Measurements from ENCODE around the gene ADAD2.
"Not testable (repeated sequence)": the region's sequence is repeated elsewhere in the genome, so short reads cannot be mapped to it uniquely, and the experiment has no call there.

The ADAD2 gene

GRCh38 chr16:84196727-84197394 lies 5.9 kb downstream of the ADAD2 start:
- DNase-seq: no peak

- DNase-seq: no peak
Observed at GRCh38 chr16:84197466-84198128, 6.6 kb downstream of the ADAD2 start.

- DNase-seq: no peak
Observed at GRCh38 chr16:84198401-84198800, 7.4 kb downstream of the ADAD2 start.

- no peak for DNase-seq
Observed at GRCh38 chr16:84199097-84199496, 8.1 kb downstream of the ADAD2 start.

GRCh38 chr16:84199861-84200260 lies 8.9 kb downstream of the ADAD2 start:
- DNase-seq: no peak

- DNase-seq: not testable (repeated sequence)
Observed at GRCh38 chr16:84204551-84204950, 13.6 kb downstream of the ADAD2 start.

- DNase-seq: not testable (repeated sequence)
Observed at GRCh38 chr16:84205123-84205522, 14.2 kb downstream of the ADAD2 start.

GRCh38 chr16:84205976-84206691 lies 15.2 kb downstream of the ADAD2 start:
- no peak for DNase-seq

GRCh38 chr16:84207251-84207650 lies 16.3 kb downstream of the ADAD2 start:
- no peak for DNase-seq

- no peak for DNase-seq
Observed at GRCh38 chr16:84207879-84208278, 16.9 kb downstream of the ADAD2 start.

GRCh38 chr16:84209989-84210388 lies 19.0 kb downstream of the ADAD2 start:
- DNase-seq: no peak

GRCh38 chr16:84212154-84212553 lies 21.2 kb downstream of the ADAD2 start:
- DNase-seq: no peak

GRCh38 chr16:84212631-84213030 lies 21.7 kb downstream of the ADAD2 start:
- no peak for DNase-seq

GRCh38 chr16:84214451-84215066 lies 23.6 kb downstream of the ADAD2 start:
- DNase-seq: no peak

- DNase-seq: no peak
Observed at GRCh38 chr16:84215531-84215930, 24.6 kb downstream of the ADAD2 start.

GRCh38 chr16:84216144-84216543 lies 25.2 kb downstream of the ADAD2 start:
- not testable (repeated sequence) for DNase-seq

- no peak for DNase-seq
Observed at GRCh38 chr16:84218176-84218823, 27.3 kb downstream of the ADAD2 start.

GRCh38 chr16:84218956-84219355 lies 28.0 kb downstream of the ADAD2 start:
- no peak for DNase-seq

- DNase-seq: no peak
Observed at GRCh38 chr16:84220851-84221250, 29.9 kb downstream of the ADAD2 start.

GRCh38 chr16:84223456-84223855 lies 32.5 kb downstream of the ADAD2 start:
- no peak for DNase-seq

GRCh38 chr16:84224554-84224953 lies 33.6 kb downstream of the ADAD2 start:
- DNase-seq: no peak

- DNase-seq: no peak
Observed at GRCh38 chr16:84225126-84225525, 34.2 kb downstream of the ADAD2 start.

- DNase-seq: no peak
Observed at GRCh38 chr16:84225571-84225970, 34.6 kb downstream of the ADAD2 start.

Measured in NCI-H2081 (cell line).